ENCODE data around the gene ERLIN1.

Gene ERLIN1

DNA sequence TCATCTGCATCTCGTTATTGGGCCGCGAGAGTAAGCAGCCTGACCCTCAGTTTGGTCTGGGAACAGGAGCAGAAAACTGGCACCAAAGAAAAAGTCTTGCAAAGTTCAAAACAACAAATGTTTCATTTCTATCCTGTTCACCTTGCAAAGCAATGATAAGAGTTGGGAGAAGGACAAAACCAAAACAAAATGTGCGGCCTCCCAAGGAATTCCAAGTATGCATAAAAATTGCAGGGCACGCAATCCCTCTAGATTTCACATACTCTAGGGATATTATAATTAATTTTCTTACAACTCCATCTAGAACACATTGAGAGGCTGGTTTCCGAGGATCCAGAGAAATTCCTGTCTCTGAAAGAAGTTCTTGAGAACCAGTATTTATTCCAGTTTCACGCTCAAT, 23.5 kb upstream of the ERLIN1 start:
- DNase-seq (ENCODE audit: low read depth): peak; percentile 66
- no peak for TF ChIP-seq CTCF (IDR thresholded peaks at IDR 0.05; ENCODE audit: low read length, missing control alignments)
- H3K4me3 ChIP-seq (replicated peaks; ENCODE audit: low read depth, low read length): no peak overlapping the region

- H3K4me3 ChIP-seq (replicated peaks; ENCODE audit: low read depth, low read length): no peak overlapping the region
- no peak for DNase-seq (ENCODE audit: low read depth)
- no peak for TF ChIP-seq CTCF (IDR thresholded peaks at IDR 0.05; ENCODE audit: low read length, missing control alignments)
These were observed 22.4 kb upstream of the ERLIN1 start for GRCh38 chr10:100208276-100208675.

DNA sequence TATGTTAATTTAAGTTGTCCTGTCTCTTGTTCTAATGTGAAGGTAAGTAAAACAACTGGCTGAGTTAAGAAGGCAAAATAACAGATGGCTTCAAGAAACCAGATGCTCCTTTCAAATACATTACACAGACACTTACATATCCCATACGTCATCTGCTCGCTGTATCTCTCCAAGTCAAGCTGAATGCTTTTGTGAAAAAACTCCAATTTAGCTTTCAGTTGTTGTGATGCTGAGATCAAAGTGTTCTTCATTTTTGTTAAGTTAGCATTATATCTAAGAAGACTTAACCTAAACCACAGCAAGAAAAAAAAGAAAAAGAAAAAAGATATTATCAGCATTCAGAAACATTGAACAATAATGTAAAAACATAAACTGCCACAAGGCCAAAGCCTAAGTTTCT, 18.5 kb upstream of the ERLIN1 start:
- DNase-seq (ENCODE audit: low read depth): no peak
- TF ChIP-seq CTCF (IDR thresholded peaks at IDR 0.05; ENCODE audit: low read length, missing control alignments): no peak
- H3K4me3 ChIP-seq (replicated peaks; ENCODE audit: low read depth, low read length): no peak overlapping the region

- no peak overlapping the region for H3K4me3 ChIP-seq (replicated peaks; ENCODE audit: low read depth, low read length)
- no peak for DNase-seq (ENCODE audit: low read depth)
- no peak for TF ChIP-seq CTCF (IDR thresholded peaks at IDR 0.05; ENCODE audit: low read length, missing control alignments)
These were observed 15.7 kb upstream of the ERLIN1 start for GRCh38 chr10:100201549-100201948.

- TF ChIP-seq CTCF (IDR thresholded peaks at IDR 0.05; ENCODE audit: low read length, missing control alignments): no peak
- no peak overlapping the region for H3K4me3 ChIP-seq (replicated peaks; ENCODE audit: low read depth, low read length)
- no peak for DNase-seq (ENCODE audit: low read depth)
These were observed 8.9 kb upstream of the ERLIN1 start for GRCh38 chr10:100194711-100195110.

DNA sequence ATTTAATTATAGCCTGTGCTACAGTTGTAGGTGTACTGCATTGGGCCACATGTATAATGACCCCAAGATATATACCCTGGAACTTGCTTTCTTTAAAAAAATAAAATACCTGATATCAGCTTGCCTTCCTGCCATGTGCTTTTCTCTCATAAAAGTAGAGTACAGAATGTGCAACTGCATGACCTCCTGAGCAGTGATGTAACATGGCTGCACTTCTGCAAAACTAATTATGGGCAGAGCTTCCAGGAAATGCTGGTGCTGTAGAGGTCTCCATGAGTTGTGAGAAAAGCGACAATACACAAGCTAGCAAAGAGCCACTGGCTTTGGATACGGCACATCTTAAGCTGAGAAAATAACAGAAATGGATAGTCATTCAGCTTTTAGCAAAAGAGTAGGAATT, 6.5 kb upstream of the ERLIN1 start:
- no peak for DNase-seq (ENCODE audit: low read depth)
- no peak for TF ChIP-seq CTCF (IDR thresholded peaks at IDR 0.05; ENCODE audit: low read length, missing control alignments)
- H3K4me3 ChIP-seq (replicated peaks; ENCODE audit: low read depth, low read length): no peak overlapping the region
